Measurements from ENCODE around the gene TBX4.

GRCh38 chr17:61510991-61511390, 58.8 kb downstream of the TBX4 start:
- no peak for TF ChIP-seq EZH2phosphoT487 (conservative IDR thresholded peaks at IDR 0.05; ENCODE audit: low read length)
- TF ChIP-seq, protein P1, sequence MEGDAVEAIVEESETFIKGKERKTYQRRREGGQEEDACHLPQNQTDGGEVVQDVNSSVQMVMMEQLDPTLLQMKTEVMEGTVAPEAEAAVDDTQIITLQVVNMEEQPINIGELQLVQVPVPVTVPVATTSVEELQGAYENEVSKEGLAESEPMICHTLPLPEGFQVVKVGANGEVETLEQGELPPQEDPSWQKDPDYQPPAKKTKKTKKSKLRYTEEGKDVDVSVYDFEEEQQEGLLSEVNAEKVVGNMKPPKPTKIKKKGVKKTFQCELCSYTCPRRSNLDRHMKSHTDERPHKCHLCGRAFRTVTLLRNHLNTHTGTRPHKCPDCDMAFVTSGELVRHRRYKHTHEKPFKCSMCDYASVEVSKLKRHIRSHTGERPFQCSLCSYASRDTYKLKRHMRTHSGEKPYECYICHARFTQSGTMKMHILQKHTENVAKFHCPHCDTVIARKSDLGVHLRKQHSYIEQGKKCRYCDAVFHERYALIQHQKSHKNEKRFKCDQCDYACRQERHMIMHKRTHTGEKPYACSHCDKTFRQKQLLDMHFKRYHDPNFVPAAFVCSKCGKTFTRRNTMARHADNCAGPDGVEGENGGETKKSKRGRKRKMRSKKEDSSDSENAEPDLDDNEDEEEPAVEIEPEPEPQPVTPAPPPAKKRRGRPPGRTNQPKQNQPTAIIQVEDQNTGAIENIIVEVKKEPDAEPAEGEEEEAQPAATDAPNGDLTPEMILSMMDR (IDR thresholded peaks at IDR 0.05; ENCODE audit: insufficient read depth, low read length, poor library complexity, severe bottlenecking): no peak
